OCI-LY3 (cell line): ENCODE results near the gene GNB5.

Experiments used
- EZH2phosphoT487 ChIP-seq: fragments of 200-600 bp; shearing (Covaris generic); IDR thresholded peaks from 2 replicates; pipeline ENCODE4 v1.6.1; 2018; ENCODE audit warnings: antibody characterized with exemption, mixed run types, low read depth
- TF ChIP-seq, protein P1 (sequence below): fragments of 200-600, 300-600 bp; sonication (generic); IDR thresholded peaks from 2 replicates; pipeline ENCODE4 v1.5.1; 2014; ENCODE audit warnings: antibody characterized with exemption, low read length, low read depth

- TF ChIP-seq, protein P1, sequence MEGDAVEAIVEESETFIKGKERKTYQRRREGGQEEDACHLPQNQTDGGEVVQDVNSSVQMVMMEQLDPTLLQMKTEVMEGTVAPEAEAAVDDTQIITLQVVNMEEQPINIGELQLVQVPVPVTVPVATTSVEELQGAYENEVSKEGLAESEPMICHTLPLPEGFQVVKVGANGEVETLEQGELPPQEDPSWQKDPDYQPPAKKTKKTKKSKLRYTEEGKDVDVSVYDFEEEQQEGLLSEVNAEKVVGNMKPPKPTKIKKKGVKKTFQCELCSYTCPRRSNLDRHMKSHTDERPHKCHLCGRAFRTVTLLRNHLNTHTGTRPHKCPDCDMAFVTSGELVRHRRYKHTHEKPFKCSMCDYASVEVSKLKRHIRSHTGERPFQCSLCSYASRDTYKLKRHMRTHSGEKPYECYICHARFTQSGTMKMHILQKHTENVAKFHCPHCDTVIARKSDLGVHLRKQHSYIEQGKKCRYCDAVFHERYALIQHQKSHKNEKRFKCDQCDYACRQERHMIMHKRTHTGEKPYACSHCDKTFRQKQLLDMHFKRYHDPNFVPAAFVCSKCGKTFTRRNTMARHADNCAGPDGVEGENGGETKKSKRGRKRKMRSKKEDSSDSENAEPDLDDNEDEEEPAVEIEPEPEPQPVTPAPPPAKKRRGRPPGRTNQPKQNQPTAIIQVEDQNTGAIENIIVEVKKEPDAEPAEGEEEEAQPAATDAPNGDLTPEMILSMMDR = no peak
- TF ChIP-seq EZH2phosphoT487 = no peak
Observed at GRCh38 chr15:52218371-52218770, 27.2 kb upstream of the GNB5 start.
